NB4 (cell line): ENCODE results near the gene TMEM109.

Experiments used
- DNase-seq: peaks from one replicate; pipeline ENCODE4 v3.0.0; 2010; ENCODE audit warnings: low read depth
- H3K4me3 ChIP-seq: one replicate; pipeline ENCODE4 v1.5.1; 2011; ENCODE audit warnings: mild to moderate bottlenecking, low read depth, low read length, moderate library complexity
- CTCF ChIP-seq: IDR thresholded peaks from one replicate; pipeline ENCODE4 v1.5.1; 2012; ENCODE audit warnings: low read depth, low read length
- MAX ChIP-seq: IDR thresholded peaks from 2 replicates; pipeline ENCODE4 v1.6.1; 2011; ENCODE audit warnings: low read depth, low read length
- MYC ChIP-seq: IDR thresholded peaks from 2 replicates; pipeline ENCODE4 v1.6.1; 2011; ENCODE audit warnings: low read depth, low read length
- POLR2A ChIP-seq: IDR thresholded peaks from 2 replicates; pipeline ENCODE4 v1.6.1; 2011; ENCODE audit warnings: mild to moderate bottlenecking; ENCODE audit not compliant: insufficient read length; ENCODE audit errors: extremely low read depth

Gene TMEM109

GRCh38 chr11:60924906-60925853, 11.2 kb downstream of the TMEM109 start:
- TF ChIP-seq POLR2A (no peak), MAX (no peak), CTCF (no peak), MYC (no peak)
- no peak for DNase-seq
- no peak overlapping the region for H3K4me3 ChIP-seq

- no peak for TF ChIP-seq POLR2A
- no peak for TF ChIP-seq MAX
- no peak for TF ChIP-seq CTCF
- TF ChIP-seq MYC: no peak
- H3K4me3 ChIP-seq: no peak overlapping the region
- no peak for DNase-seq
Observed at GRCh38 chr11:60925868-60926267, 11.9 kb downstream of the TMEM109 start.

- TF ChIP-seq POLR2A: no peak
- TF ChIP-seq MYC: no peak
- TF ChIP-seq MAX: no peak
- TF ChIP-seq CTCF: no peak
- DNase-seq: no peak
- H3K4me3 ChIP-seq: no peak overlapping the region
Observed at GRCh38 chr11:60926500-60926899, 12.5 kb downstream of the TMEM109 start.

- no peak overlapping the region for H3K4me3 ChIP-seq
- TF ChIP-seq MAX (no peak), POLR2A (no peak), MYC (no peak), CTCF (no peak)
- DNase-seq: no peak
Observed at GRCh38 chr11:60927061-60927592, 13.2 kb downstream of the TMEM109 start.

- no peak for TF ChIP-seq MAX
- no peak for TF ChIP-seq MYC
- TF ChIP-seq POLR2A: no peak
- TF ChIP-seq CTCF: no peak
- H3K4me3 ChIP-seq: no peak overlapping the region
- DNase-seq: no peak
Observed at GRCh38 chr11:60927600-60927999, 13.6 kb downstream of the TMEM109 start.
